ENCODE data around the gene POPDC3.
"Not testable (repeated sequence)": the region's sequence is repeated elsewhere in the genome, so short reads cannot be mapped to it uniquely, and the experiment has no call there.

The POPDC3 gene

DNA sequence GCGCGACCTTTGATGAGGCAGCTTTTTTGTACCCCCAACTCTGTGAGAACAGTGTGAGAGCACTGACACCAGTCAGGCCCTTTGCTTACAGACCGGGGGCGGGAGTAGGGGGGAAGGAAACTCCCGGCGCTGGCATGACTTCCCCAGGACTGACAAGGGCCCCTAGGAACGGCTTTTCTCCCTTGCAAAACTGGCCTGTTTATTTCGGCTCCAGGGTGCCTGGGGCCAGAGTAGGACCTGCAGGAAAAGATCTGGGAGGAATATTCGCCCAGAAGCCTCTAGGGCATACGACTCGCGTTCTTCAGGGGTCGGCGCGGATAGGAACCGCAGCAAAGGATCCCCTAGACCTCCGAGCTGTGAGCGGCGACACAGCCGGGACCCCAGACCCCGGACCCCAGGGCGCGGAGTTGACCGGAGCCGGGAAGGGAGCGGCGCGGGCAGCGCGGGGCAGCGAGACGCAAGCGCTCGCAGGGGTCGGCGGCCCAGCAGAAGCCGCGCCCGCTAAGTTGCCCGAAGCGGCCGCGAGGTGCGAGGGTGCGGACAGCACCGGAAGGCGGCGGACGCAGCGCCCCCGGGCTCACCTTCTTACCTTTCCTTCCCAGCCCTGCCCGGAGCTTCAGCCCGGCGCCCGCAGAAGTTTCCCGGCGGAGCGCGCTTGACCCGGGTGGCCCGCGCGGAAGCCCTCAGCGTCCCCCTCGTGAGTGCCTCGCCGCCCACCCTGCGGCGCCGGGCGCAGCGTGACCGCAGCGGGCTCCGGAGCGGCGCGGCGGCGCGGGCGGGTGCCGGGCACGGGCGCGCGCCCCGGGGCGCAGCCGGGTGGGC lies at the start of gene POPDC3:
POPDC3 (minus strand) TSS at position 771 of the 822 bp plus-strand sequence. CDS start 18,105 bp downstream, outside the sequence.
- DNase-seq, result no peak

GRCh38 chr6:105227295-105227767 lies 47.5 kb upstream of the POPDC3 start:
- no peak for DNase-seq

DNA sequence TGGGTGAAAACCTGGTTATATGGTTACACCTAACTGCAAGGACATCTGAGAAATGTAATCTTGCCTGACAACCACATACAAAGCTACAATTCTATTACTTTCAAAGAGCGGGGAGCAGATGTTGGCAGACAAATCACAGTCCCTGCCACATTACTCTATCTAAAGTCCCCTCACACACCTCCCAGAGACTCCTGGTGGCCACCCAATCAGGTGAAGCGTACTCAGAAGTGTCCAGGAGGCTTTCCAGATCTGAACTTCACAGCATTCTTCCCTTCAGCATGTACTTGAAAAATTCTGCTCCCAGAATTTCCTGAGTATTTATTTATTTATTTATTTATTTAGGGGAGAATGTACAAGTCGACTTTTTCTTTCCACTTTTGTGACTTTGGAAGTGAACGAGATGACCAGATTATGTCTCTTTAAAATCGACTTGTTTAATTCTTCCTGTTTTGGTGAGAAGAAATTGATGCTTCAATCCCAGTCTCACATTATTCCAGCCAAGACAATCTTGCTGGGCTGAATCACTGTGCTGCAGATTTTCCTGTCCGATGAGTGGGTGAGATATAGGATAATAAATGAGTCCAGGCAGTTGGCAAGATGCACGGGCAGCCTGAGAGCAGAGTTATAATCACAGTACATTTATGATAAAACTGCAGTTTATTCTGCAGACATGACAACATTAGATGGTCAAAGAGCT lies 46.9 kb upstream of the POPDC3 start:
- no peak for DNase-seq

- DNase-seq, result no peak
Observed at GRCh38 chr6:105223242-105223641, 43.4 kb upstream of the POPDC3 start.

- not testable (repeated sequence) for DNase-seq
Observed at GRCh38 chr6:105221219-105221618, 41.4 kb upstream of the POPDC3 start.

GRCh38 chr6:105220186-105220585 lies 40.4 kb upstream of the POPDC3 start:
- DNase-seq, result no peak

DNA sequence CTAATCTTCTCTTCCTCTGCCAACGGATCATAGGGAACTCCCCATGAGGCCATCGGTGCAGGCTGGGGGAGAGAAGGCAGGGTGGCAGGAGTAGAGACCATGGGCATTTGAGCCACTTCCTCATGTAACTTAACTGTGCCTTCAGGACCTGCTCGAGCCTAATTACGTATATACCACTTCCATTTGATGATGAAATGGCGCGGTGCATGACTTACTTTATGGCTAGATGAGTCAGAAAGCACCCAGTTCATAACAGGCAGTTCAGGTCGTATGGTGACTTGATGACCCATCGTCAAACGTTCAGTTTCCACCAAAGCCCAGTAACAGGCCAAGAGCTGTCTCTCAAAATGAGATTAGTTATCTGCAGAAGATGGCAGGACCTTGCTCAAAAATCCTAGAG lies 39.4 kb upstream of the POPDC3 start:
- DNase-seq, result not testable (repeated sequence)

DNA sequence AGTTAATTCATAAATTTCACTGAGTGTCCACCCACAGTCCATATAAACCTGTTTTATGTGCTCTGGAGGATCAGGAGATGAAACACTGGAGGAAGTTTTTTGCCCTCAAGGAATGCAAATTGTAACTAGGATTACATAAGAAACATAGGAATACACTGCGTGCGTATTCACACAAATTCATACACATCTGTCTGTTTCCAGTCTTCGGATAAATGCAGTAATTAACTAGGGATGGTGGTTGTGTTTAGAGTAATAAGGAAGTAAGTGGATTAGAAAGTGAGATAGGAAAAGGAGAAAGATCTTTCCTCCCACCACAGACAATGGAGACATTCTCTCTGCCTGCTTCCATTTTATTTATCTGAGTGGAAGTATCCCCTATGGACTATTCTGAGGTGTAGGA lies 35.7 kb upstream of the POPDC3 start:
- no peak for DNase-seq

DNA sequence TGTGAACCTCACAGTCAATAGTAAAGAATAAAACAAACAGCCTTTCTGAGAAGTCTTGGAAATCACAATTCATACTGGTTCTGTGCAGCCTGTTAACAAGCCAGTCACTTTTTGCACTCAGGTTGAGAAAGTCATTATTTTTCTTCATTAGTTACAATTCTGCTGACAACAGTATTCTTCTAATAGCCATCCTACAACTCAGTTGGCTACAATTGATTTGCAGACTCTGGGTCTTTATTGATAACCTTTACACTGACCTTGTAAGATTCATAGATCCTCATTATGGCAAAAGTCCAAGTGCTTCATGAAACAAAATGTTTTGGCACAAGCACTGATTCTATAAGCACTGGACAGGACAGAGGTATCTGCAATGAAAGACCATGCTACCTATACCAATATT lies 34.9 kb upstream of the POPDC3 start:
- DNase-seq, result no peak

DNA sequence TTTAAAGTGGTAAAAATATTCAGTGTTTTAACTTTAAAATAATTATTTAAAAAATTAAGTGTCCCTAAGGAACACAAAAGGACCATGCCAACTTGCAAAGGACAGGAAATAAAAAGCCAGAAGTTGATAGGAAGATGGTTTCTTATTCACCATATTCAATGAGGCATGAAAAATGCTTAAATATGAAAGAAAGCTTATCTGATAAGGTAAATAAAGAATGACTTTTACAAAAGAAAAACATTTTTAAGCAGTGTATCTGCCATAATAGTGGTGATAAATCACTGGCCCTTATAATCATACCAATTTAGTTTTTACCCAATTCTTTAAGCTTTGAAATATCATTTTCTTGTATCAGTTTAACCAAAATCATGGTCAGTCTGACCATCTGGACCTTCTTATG lies 33.5 kb upstream of the POPDC3 start:
- DNase-seq, result no peak

- no peak for DNase-seq
Observed at GRCh38 chr6:105212587-105212986, 32.8 kb upstream of the POPDC3 start.

DNA sequence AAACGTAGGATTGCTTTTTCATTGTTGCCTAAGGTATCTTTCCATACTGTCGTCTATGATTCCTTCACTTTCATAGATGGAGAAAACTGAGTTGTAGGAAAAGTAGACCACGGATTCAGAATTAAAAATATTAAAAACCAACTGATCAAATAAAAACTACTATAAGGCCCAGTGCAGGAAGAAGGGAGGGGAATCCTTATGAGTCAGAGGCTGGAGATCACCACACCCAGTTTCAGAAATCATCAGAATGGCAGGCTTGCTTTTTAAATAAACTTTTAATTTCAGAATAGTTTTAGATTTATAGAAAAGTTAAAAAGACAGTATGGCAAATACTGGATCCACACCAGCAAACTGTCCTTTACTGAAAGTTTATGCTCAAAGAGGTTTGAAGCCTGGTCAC lies 32.0 kb upstream of the POPDC3 start:
- no peak for DNase-seq

DNA sequence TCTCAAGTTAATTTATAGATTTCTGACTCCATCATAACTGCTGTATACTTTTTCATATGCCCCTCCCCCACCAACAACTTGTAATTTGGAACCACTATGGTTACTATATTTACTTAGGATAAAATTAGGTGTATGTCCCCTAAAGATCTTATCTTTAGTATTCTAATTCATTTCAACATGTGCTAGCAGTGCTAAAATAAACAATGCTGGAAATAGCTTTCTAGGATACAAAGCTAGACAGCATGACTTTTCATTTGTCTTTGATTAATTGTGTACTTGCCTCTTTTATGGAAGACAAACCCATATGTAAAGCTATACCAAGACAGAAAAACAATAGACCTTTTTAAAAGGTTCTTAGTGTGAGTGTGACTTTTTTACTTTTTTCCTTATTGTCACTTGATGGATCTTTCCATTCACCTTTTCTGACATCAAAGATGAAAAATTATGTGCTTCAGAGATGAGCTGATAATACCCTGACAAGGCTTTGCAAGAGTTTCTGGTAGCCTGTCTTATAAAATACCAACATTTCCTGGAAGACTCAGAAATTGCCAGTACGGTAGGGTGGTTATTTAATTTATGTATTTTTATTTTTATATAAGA lies 31.2 kb upstream of the POPDC3 start:
- DNase-seq, result no peak

DNA sequence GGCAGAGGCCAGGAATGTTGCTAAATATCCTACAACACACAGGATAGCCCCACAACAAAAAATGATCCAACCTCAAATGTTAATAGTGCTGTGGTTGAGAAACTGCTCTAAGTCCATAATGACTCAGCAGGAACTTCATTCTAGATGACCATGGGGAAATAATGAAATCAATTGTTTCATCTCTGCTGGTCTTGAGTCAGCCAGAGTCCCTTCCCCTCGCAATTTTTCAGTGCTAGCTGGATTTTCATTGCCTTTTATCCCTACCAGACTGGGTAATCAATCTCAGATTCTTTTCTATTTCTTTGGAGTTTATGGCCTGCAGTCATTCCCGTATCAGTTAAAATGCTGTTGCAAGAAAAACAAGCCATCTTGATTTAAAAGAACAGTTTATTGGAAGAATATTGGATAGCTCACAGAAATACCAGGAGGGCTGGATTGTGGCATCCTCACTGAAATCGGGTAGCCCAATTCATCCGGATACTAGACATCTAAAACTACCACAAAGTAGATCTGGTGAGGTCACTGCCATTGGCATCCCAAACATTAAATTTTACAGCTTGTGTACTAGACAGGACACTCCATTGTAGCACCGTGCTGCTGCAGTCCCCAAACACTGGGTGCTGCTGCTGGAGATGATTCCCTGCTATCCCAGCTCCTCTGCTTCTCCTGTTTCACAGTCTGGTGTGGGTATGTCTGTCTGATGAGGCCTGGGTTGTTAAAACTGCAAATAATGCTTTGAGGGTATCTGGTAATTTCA lies 30.3 kb upstream of the POPDC3 start:
- DNase-seq, result peak; percentile 30

- DNase-seq, result no peak
Observed at GRCh38 chr6:105207524-105208269, 27.9 kb upstream of the POPDC3 start.

DNA sequence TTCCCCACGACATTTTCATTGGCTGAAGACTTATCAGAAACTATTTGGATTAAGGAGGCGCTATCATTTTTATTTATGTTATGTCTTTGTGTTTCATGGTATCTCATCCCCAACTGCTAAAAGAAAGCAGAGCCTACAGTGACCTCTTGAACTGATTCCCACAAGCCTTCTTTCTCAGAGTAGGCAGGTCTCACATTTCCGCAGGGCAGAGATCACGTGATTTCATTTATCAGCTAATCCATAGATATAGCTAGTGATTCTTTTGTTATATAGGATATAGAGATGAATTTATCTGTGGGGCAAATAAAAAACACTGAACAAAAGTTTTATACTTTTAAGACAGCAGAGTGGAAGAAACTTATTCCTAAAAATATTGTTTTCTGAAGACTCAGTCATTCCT lies 25.0 kb upstream of the POPDC3 start:
- DNase-seq, result no peak

GRCh38 chr6:105204331-105204730 lies 24.5 kb upstream of the POPDC3 start:
- no peak for DNase-seq

- DNase-seq, result no peak
Observed at GRCh38 chr6:105202486-105202885, 22.7 kb upstream of the POPDC3 start.

- DNase-seq, result no peak
Observed at GRCh38 chr6:105200133-105200730, 20.4 kb upstream of the POPDC3 start.

DNA sequence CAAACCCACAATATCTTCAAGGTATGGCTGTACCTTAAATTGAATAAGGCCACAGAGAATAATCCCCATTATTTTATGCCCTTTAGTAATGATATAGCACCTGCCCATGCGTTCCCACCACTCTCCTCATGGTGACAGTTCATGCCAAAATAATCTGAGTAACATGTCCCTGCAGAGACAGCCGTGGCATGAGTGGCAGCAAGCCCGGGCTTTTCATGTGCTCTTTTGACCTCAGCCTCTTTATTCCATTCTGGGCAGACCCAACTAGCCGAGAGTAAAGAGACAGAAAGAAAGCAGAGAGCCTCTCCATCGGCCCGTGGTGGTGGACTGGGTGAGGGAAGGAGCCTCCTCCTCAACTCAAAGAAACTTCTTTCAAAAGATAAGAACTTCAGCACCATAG lies 19.9 kb upstream of the POPDC3 start:
- no peak for DNase-seq

- DNase-seq, result no peak
Observed at GRCh38 chr6:105196076-105196475, 16.3 kb upstream of the POPDC3 start.

DNA sequence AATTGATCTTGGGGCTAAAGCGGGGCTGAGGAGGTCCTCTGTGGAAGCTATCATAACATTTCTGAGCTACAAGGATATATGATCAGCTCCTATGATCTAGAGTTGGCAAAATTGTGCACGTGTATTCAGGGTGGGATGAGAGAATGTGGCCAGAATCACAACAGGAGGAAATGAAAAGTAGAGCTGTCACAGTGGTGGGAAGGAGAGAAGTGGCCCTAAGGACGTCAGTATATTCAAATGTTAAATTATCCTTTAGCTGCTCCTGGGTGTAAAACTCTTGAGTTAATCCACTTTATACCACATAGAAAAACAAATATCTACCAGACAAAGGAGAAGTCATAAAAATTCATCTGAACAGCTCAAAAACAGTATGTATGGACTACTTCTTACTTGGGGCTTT lies 14.8 kb upstream of the POPDC3 start:
- no peak for DNase-seq
